Heart left ventricle (tissue), 13 donors: ENCODE measurements around the gene FSTL4.

ENCODE experiments used
- CTCF ChIP-seq, 12 donors: fragments of 200-600 bp; sonication (generic) in 4 of 12; IDR thresholded peaks; one replicate each; pipeline versions ENCODE4 v1.5.0 to v1.8.0; 2018 to 2022; ENCODE audit warnings: antibody characterized with exemption in 12 of 12, mild to moderate bottlenecking in 5 of 12
- POLR2A ChIP-seq, 2 donors: fragments of 450-650 bp; IDR thresholded peaks; one replicate each; pipeline ENCODE4 v1.6.1; 2017; ENCODE audit warnings: antibody characterized with exemption in 2 of 2, mild to moderate bottlenecking in 2 of 2, moderate library complexity in 2 of 2
- donor health status: ischemic (EF 13 %, LVEDD 7.1; RV severe dilation, severe dysfunction).
- donor health status: DM: no; HTN: yes; CAD: no.
- donor health status: DM: no; HTN: no; CAD: no.
- donor health status: ischemic (EF 25% LVEDD 6.9; RV normal size, moderate dysfunction).
- donor health status: ischemic (EF 25% LVEDD 5.7; RV mildly dilated, moderate dysfunction).
- donor health status: ischemic (EF 35%, LVEDD 5.7; RV mildly dilated, moderate dysfunction).
- donor health status: nonischemic (EF 11% LVEDD 7.7; RV severe dilation, severe dysfunction).
- donor health status: DM: yes; HTN: yes; CAD: no.
- donor health status: PGD.
- donor health status: ischemic (EF 29% LVEDD 5.4; RV normal size, mild dysfunction).
- donor health status: nonischemic (EF 23%, LVEDD 6.1; RV moderate dilation, normal function).

- TF ChIP-seq CTCF (IDR thresholded peaks at IDR 0.05) (no peak), POLR2A (IDR thresholded peaks at IDR 0.05) (no peak)
These were observed 361.8 kb downstream of the FSTL4 start for GRCh38 chr5:133250527-133250926.
